Globus pallidus (tissue), 1 donor: ENCODE results near the gene FFAR4.

ENCODE experiments used
- DNase-seq: peaks from one replicate; pipeline ENCODE4 v3.0.0-alpha.2; 2015; ENCODE audit warnings: low spot score

The FFAR4 gene

DNA sequence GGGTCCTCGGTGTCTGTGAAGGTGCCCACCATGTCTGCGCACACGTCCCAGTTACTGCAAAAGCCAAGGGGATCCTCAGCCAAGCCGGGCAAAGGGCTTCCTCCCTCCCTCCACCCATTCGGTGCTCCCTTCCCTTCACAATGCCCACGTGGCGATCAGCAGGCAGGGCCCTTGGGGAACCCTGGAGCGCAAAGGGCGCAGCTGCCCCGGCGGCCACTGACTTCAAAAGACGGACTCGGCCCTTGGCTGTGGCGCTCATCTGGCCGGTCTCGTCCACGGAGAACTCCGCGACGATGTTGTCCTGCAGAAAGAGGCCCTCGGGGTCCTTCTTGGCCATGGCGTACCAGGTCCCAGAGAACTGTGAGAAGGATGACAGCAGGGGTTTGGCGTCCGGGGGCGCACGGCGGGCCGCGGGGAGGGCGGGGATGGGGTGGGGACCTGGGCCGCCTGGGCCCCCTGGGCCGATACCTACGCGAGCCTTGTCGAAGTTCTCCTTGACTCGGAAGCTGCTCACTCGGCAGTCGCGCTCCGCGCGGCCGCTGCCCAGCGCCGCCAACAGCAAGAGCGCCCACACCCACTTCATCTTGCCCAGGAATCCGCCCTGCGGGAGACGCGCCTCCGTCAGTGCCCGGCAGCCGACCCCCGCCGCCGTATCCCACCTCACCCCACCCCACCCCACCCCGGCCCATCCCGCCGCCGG is 34.1 kb downstream of the FFAR4 start:
- no peak for DNase-seq

DNA sequence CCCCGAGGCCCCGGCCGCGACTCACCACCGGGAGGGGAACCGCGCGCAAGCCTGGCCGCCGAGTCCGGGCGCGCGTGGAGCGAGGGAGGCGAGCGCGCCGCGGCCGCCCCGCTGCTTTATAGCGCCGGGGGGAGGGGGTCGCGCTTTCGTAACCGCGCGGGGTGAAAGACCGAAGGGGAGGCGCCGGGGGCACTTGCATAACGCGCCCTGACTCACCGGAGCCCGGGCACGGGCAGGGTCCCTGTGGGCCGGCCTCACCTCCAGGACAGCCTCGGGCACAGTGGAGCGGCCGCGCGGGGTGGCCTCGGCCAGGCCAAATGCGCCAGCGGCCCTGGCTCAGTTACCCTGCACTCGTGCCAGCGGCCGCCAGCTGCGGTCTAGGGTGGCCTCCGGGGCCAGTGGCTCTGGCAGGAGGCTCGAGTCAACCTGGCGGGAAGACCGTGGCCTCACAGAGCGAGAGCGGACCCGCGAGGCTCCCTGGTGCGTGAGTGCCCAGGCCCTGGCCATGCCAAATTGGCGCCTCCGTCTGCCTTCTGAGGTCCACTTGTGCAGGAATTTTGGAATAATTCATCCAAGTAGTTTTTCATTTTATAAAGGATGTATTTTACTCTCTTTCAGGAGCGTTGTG is 34.8 kb downstream of the FFAR4 start, which contains the start of gene RBP4:
Gene RBP4 (minus strand): TSS at position 90 of the 628 bp plus-strand sequence. CDS start 207 bp downstream, outside the sequence.
- DNase-seq, result no peak

DNA sequence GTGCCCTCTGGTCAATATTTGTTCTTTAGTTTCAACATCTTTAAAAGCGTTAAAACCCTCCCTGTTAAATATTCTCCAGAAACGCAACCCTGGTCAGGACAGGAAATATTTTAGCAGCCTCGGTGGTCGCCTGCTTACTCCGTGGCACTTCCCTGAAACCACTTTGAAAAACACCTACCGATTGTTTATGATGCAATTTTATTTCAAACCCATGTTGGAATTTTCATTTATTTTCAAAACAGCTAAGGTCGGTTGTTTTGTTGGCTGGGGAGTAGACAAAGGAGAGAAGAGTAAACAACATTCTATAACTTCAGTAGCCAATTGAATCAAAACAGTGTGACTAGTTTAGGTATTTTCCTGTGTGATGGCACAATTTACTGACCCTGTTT is 35.3 kb downstream of the FFAR4 start:
- no peak for DNase-seq

DNA sequence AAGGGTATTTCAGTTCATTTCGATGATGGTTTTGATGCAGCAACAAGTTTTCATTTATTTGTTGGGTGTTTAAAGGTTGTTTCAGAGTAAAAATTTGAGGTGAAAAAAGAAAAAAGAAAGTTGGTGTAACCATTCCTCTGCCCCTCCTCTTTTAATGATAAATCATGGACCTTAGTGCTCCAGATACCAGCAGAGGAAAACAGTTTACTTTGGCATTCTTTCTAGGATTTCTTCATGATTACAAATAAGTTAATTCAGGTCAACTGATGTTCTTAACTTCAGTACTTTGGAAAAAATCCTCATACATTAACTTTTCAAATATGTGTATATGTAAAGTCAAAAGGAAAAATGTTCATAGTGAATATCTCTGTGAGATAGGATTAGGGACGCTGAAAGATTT is 36.6 kb downstream of the FFAR4 start:
- no peak for DNase-seq

DNA sequence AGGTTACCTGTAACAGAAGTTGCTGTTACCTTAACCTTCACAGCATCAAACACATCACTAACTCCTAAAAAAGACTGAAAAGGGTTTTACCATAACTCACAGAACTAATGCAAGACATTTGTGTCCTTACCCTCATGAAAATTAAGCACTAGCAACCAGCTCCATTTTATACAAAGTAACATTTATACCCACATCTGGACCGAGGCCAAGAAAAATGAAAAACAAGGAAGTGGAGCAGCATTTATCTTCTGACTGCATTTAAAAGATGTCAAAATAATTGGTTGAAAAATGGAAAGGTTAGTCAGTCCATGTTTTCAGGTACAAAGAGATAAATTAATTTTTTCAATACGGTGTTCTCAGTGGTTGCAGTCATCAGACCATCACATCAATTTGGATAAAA is 37.7 kb downstream of the FFAR4 start:
- DNase-seq, result no peak

DNA sequence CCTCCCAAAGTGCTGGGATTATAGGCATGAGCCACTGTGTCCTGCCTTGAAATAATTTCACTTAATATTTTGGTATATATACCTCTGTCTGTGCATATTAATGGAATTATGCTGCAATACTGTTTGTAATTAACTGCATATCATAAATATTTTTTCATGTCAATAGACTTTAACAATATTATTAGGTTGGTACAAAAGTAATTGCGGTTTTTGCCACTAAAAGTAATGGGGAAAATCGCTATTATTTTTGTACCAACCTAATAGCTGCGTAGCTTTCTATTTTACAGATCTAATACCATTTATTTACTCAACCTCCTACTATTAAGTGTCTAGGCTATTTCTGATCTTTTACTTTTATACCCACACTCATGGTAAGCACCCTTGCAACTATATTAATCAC is 42.0 kb downstream of the FFAR4 start:
- no peak for DNase-seq

DNA sequence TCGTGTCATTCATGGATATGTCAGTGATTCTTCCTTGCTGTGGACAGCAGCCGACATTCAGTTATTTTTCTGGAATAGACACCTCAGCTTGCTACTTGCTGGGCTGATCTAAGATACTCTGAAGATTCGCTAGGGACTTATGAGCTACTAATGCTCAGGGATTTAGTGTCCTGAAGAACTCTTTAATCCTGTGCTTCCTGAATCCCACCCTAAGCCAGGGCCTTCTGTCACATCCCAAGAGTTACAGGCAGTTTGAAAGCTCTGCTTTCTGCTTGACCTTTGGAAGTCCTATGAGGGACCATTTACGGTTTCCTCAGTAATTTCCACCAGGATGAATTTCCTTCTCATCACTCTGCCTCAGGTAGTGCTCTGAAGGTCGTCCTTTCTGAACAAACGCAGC is 45.8 kb downstream of the FFAR4 start, which contains the start of gene PDE6C:
Gene PDE6C (plus strand): TSS at position 227 of the 400 bp plus-strand sequence. CDS start 189 bp downstream, outside the sequence.
- no peak for DNase-seq

DNA sequence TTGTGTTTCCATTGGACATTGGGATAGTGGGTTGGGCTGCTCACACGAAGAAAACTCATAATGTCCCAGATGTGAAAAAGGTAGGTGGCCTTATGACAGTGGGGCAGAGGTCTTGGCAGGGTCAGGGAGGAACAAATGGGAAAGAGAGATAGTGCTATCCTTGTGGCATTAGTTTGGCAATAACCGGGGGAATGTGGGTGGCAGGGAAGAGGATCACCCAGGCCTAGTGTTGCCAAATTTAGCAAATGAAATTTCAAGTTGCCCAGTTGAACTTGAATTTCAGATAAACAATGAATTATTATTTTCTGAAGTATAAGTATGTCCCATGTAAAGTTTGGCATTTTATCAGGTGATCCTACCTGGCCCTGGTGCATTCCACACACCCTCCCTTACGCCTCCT is 46.7 kb downstream of the FFAR4 start:
- no peak for DNase-seq

DNA sequence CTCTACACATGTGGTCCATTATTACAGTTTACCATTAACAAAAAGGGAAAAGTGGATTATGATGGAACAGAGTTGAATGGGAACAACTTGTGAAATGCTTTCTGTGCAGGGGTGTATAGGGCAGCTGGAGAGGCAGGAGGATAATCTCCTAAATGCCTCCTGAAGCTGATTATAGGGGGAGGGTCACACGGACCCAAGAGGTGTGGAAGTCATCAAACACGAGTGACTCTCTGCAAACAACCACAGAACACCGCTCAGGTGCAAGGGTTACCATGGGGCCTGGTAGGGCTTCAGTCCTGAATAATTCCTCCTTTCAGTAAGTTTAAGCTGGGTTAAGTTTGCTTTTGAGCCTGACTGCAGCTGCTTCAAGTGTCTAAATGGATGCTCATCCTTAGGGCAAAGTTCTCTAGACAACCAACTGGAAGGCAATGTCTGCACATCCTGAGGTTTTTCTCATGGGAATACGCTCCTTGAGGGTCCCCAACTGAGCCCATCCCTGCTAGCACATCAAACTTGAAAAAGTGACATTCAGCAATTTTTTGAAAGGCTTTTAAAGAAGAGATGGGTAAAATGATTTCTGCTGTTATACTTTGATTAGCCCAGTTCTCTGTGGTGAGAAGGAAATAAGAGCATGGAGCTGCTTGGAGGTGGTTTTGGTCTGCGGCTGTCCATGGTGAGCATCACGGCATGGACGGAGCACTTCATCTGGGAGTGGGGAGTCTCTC is 47.8 kb downstream of the FFAR4 start:
- no peak for DNase-seq

DNA sequence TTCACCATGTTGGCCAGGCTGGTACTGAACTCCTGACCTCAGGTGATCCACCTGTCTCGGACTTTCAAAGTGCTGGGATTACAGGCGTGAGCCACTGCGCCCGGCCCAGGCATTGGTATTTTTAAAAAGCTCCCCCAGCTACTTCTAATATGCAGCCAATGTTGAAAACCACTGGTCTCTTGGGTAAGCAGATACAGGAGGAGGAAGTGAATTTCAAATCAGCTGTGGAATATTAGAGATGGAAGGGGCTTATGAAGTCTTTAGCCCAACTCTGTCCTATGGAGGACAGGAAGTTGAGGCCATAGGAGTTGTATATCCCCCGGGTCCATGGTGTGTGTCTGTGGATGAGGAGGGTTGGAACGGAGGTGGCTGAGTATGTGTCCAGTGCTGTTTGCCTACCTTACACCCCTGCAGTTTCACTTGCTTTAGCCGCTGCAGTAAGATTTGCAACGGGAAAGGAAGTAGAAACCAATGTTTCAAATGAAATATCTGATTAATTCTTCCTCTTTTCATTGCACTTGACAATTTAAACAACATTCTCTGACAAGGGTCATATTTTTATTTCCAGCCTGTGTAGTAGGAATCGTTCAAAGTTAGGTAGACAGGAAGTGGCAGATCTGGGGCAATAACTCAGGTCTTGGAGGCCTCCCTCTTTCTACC is 49.2 kb downstream of the FFAR4 start:
- DNase-seq, result no peak

DNA sequence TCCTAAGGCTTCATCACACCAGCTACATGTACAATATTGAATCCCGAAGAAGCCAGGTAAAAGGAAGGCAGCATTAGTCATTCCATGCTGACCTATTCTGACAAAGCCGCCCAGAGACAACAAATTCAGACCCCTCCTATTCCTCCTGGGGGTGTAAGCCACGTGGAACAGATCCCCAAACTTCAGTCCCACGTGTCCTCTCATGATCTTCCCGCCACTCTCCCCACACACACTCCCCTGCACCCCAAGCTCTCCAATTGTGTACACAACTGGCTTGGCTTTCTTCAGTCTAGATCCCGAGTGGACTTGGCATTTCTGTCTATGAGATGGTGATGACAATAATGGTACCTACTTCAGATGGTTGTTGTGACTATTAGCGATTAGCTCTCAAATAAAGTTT is 54.5 kb downstream of the FFAR4 start:
- DNase-seq, result no peak

DNA sequence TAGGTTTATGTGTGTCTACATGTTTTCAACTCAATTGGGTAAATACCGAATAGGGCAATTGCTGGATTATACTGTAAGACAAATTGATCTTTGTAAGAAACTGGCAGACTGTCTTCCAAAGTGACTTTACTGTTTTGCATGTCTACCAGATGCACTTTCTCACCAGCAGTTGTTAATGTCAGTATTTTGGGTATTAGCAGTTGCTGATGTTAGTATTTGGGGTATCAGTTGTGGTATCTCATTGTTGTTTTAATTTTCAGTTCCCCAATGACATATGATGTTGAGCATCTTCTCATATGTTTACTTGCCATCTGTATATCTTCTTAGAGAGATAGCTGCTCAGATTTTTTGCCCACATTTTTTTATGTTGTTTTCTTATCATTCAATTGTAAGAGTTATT is 56.5 kb downstream of the FFAR4 start:
- DNase-seq, result no peak

DNA sequence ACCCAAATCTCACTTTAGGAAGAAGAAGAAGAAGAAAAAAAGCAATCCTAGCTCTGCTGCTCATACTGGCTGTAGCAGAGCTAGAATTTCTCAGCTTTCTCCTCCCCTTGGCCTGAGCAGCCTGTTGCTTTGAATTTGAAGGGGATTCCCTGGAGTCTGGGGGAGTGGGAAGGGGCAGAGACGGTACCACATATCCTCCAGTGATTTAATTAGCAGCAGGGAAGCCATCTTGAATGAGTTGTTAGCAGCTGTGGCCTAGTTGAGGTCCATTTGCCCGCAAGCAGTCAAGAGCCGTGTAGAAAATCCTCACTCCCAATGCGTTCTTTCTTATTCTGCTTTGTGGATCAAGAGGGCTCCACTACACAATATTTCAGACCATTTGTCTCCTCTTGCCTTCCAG is 62.4 kb downstream of the FFAR4 start:
- no peak for DNase-seq

DNA sequence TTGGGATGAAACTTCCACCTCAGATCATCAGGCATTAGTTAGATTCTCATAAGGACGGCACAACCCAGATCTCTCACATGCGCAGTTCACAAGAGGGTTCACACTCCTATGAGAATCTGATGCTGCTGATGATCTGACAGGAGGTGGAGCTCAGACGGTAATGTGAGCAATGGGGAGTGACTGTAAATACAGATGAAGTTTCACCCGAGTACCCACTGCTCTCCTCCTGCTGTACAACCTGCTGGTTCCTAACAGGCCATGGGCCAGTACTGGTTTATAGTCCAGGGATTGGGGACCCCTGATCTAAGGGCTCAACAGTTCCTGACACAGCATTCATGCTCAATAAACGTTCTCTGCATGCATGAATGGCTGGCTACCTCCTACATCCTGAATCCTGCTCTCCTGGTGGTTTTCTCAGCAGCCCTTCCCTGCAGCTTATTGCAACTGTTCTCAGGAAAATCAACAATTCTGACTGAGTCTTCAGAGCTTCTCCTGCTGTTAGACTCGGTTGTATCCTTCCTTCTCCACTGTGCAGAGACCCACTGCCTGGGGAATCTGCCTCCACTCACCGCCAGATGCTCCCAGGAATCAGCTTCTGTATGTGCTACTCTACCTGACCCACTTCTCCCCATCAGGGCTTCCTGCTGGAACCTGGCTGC is 63.3 kb downstream of the FFAR4 start:
- no peak for DNase-seq

DNA sequence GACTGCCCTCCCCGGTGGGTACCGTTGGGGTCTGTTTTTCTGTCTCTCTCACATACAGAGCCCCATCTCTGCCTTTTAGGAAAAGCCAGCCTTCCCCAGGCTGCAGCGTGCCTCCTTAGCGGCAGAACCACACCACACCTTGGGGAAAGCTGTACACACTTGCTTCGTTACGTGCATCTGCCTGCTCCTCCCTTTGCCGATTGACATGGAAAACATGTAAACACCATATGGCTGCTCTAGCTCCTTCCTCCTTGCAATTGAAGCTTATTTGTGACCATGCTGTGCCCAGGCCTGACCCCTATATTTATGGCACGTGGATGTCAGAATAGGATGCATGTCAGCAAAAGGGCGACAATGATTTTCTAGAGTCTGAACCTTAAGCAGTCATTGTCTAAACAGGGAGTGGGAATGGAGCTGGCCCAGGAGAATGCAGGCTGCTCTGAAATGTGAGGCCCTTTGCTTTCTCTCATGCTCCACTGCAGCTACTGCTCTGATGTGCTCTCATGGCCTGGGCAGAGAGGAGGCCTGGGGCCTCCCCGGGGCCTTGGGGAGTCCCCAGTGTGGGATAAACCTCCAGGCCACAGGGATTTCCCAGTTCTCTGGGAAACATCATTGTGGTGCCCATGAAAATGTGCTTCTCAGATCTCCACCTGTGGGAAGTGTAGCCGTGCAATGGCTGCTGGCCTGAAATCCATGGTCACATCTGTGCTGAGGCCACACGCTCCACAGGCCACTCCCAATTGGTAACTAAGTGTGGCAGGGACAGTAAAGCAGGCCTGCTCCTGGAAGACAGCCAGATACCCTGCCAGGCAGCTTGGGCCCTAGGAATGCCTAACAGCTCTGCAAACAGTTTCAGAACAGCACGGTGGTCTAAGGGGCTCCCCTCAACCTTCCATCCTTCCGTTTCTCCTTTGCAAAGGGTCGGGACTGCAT is 64.4 kb downstream of the FFAR4 start:
- no peak for DNase-seq
